IPS-NIHi7 (cell line): ENCODE data around the gene AWAT1.
A peak's percentile ranks its signal among the peaks of the same experiment; 100 is the strongest.
"Not testable (repeated sequence)": the region's sequence is repeated elsewhere in the genome, so short reads cannot be mapped to it uniquely, and the experiment has no call there.

Source experiments
- DNase-seq: peaks from one replicate; pipeline ENCODE4 v3.0.0; 2012; ENCODE audit warnings: mixed read lengths; ENCODE audit errors: extremely low spot score

AWAT1 gene

GRCh38 chrX:70234355-70234754, at the start of gene AWAT1:
TSS of gene AWAT1 (plus strand) at chrX:70234655. CDS start at chrX:70234696, 41 bp downstream.
- DNase-seq: no peak

- no peak for DNase-seq
Observed at GRCh38 chrX:70190225-70190624, 44.2 kb upstream of the AWAT1 start.

- peak; percentile 65 for DNase-seq
Observed at GRCh38 chrX:70196961-70197720, 37.3 kb upstream of the AWAT1 start.

GRCh38 chrX:70201732-70202131, 32.7 kb upstream of the AWAT1 start:
- DNase-seq: no peak

GRCh38 chrX:70208479-70208878, 26.0 kb upstream of the AWAT1 start:
- no peak for DNase-seq

- not testable (repeated sequence) for DNase-seq
Observed at GRCh38 chrX:70209570-70209969, 24.9 kb upstream of the AWAT1 start.

GRCh38 chrX:70219938-70220764, 14.3 kb upstream of the AWAT1 start:
- no peak for DNase-seq

- no peak for DNase-seq
Observed at GRCh38 chrX:70226048-70226447, 8.4 kb upstream of the AWAT1 start.

GRCh38 chrX:70226687-70227086, 7.8 kb upstream of the AWAT1 start:
- DNase-seq: no peak

- DNase-seq: no peak
Observed at GRCh38 chrX:70231666-70232065, 2.8 kb upstream of the AWAT1 start.

GRCh38 chrX:70240751-70241150, 6.3 kb downstream of the AWAT1 start:
- no peak for DNase-seq

GRCh38 chrX:70241501-70241900, 7.0 kb downstream of the AWAT1 start:
- DNase-seq: no peak

GRCh38 chrX:70243601-70244000, 9.1 kb downstream of the AWAT1 start:
- not testable (repeated sequence) for DNase-seq

GRCh38 chrX:70244881-70245280, 10.4 kb downstream of the AWAT1 start:
- no peak for DNase-seq

GRCh38 chrX:70247252-70247651, 12.8 kb downstream of the AWAT1 start:
- no peak for DNase-seq

- no peak for DNase-seq
Observed at GRCh38 chrX:70252491-70252890, 18.0 kb downstream of the AWAT1 start.

GRCh38 chrX:70253377-70254062, 19.1 kb downstream of the AWAT1 start:
- no peak for DNase-seq

GRCh38 chrX:70254063-70254400, 19.6 kb downstream of the AWAT1 start:
- DNase-seq: no peak

GRCh38 chrX:70254909-70255308, 20.5 kb downstream of the AWAT1 start:
- no peak for DNase-seq

- no peak for DNase-seq
Observed at GRCh38 chrX:70255452-70255851, 21.0 kb downstream of the AWAT1 start.

- DNase-seq: no peak
Observed at GRCh38 chrX:70257423-70258288, 23.2 kb downstream of the AWAT1 start.

- no peak for DNase-seq
Observed at GRCh38 chrX:70260104-70260503, 25.6 kb downstream of the AWAT1 start, which contains the start of gene P2RY4. TSS of gene P2RY4 (minus strand) at chrX:70260204. CDS start at chrX:70259624, 580 bp downstream.
